Keratinocyte (primary cell): Measurements from ENCODE around the gene TCF15. TPM values are rescaled to one million over a fixed set of nuclear protein-coding genes. Genes with fewer than 3 reads are reported as not detected.

Experiments
- DNase-seq: peaks from one replicate; pipeline ENCODE4 v3.0.0-alpha.2; 2011; ENCODE audit warnings: low read depth, missing footprints, low spot score
- FAIRE-seq: peaks from 2 replicates; lab custom pipeline; 2011; peaks lifted over from hg19 to GRCh38; lab: Jason Lieb, UNC
- H2AFZ ChIP-seq: 2 replicates; pipeline ENCODE4 v1.6.0; 2012; ENCODE audit warnings: low read length, control low read depth, inconsistent platforms; ENCODE audit not compliant: control insufficient read depth
- H3K27ac ChIP-seq: 2 replicates; pipeline ENCODE4 v1.5.1; 2011; ENCODE audit warnings: low read length; ENCODE audit not compliant: control insufficient read depth, insufficient read depth
- H3K27me3 ChIP-seq: 3 replicates; pipeline ENCODE4 v1.6.0; 2011; ENCODE audit warnings: low read length; ENCODE audit not compliant: control insufficient read depth, insufficient read depth; ENCODE audit errors: extremely low read depth
- H3K36me3 ChIP-seq, 2 experiments: 2 replicates in 1 of 2; 3 replicates in 1 of 2; pipeline ENCODE4 v1.5.1; 2011; ENCODE audit warnings: low read length in 2 of 2, mild to moderate bottlenecking in 1 of 2; ENCODE audit not compliant: control insufficient read depth in 2 of 2, insufficient read depth in 2 of 2; ENCODE audit errors: extremely low read depth in 1 of 2
- H3K4me1 ChIP-seq: 3 replicates; pipeline ENCODE4 v1.5.1; 2011; ENCODE audit warnings: low read length; ENCODE audit not compliant: control insufficient read depth, insufficient read depth; ENCODE audit errors: extremely low read depth
- H3K4me2 ChIP-seq: 3 replicates; pipeline ENCODE4 v1.6.0; 2011; ENCODE audit warnings: low read depth, low read length; ENCODE audit not compliant: control insufficient read depth, insufficient read depth; ENCODE audit errors: extremely low read depth
- H3K4me3 ChIP-seq, 3 experiments: fragments of 200-600 bp in 1 of 3; sonication (generic) in 1 of 3; 2 replicates in 2 of 3; 3 replicates in 1 of 3; pipeline ENCODE4 v1.5.1; 2011 to 2016; ENCODE audit warnings: low read length in 3 of 3, mild to moderate bottlenecking in 3 of 3, control low read depth in 2 of 3, inconsistent platforms in 1 of 3, low read depth in 1 of 3, mixed read lengths in 1 of 3, mixed run types in 1 of 3, moderate library complexity in 1 of 3; ENCODE audit not compliant: control insufficient read depth in 2 of 3, insufficient read depth in 2 of 3; ENCODE audit errors: extremely low read depth in 1 of 3
- H3K79me2 ChIP-seq: 2 replicates; pipeline ENCODE4 v1.6.0; 2012; ENCODE audit warnings: low read length; ENCODE audit not compliant: control insufficient read depth, insufficient read depth
- H3K9ac ChIP-seq: 3 replicates; pipeline ENCODE4 v1.6.0; 2011; ENCODE audit warnings: low read length; ENCODE audit not compliant: control insufficient read depth, insufficient read depth; ENCODE audit errors: extremely low read depth
- H3K9me1 ChIP-seq: 3 replicates; pipeline ENCODE4 v1.6.0; 2011; ENCODE audit warnings: low read length; ENCODE audit not compliant: control insufficient read depth, insufficient read depth; ENCODE audit errors: extremely low read depth
- H3K9me3 ChIP-seq: 2 replicates; pipeline ENCODE4 v1.5.1; 2012; ENCODE audit warnings: low read depth, low read length; ENCODE audit not compliant: control insufficient read depth
- H4K20me1 ChIP-seq: 3 replicates; pipeline ENCODE4 v1.6.0; 2011; ENCODE audit warnings: low read length; ENCODE audit not compliant: control insufficient read depth, insufficient read depth; ENCODE audit errors: extremely low read depth
- EZH2 ChIP-seq: IDR thresholded peaks from one replicate; pipeline ENCODE4 v1.6.1; 2012; ENCODE audit warnings: inconsistent platforms, mild to moderate bottlenecking, low read length, moderate library complexity
- dilution Hi-C: fragments of 300-500 bp; cut with MboI; formaldehyde crosslinking; loops from one replicate; pipeline ENCODE4 v1.7.0; 2020; ENCODE audit warnings: low sequenced_read_pairs; ENCODE audit not compliant: extremely low pct_ligation_motif_present
- polyA plus RNA-seq, 5 experiments: library from polyadenylated mRNA; depleted of rRNA in 3 of 5; stranded (reverse) in 3 of 5; stranded (forward) in 1 of 5; unstranded in 1 of 5; fragments of >200 nt; gene quantifications; 1 replicate in 1 of 5; 2 replicates in 3 of 5; 3 replicates in 1 of 5; pipeline versions ENCODE4 v1.2.1 to v1.2.3, GENCODE V29; 2011 to 2012; ENCODE audit warnings: missing spikeins in 2 of 5, low read depth in 1 of 5, low replicate concordance in 1 of 5
- TF ChIP-seq, protein P1 (sequence below), 3 experiments: IDR thresholded peaks in 1 of 3; conservative IDR thresholded peaks in 1 of 3; optimal IDR thresholded peaks in 1 of 3; 2 replicates in 2 of 3; 3 replicates in 1 of 3; pipeline versions ENCODE3 to v1.5.1; 2011; ENCODE audit warnings: low read length in 3 of 3, mild to moderate bottlenecking in 3 of 3, moderate library complexity in 2 of 3, control low read depth in 1 of 3, inconsistent platforms in 1 of 3; ENCODE audit not compliant: insufficient read depth in 2 of 3; ENCODE audit errors: extremely low read depth in 1 of 3

TCF15 gene
- polyA plus RNA-seq, 1 donor (not counting 4 experiments of a cell fraction or from before 2014, with no cell fraction given) = not detected

DNA sequence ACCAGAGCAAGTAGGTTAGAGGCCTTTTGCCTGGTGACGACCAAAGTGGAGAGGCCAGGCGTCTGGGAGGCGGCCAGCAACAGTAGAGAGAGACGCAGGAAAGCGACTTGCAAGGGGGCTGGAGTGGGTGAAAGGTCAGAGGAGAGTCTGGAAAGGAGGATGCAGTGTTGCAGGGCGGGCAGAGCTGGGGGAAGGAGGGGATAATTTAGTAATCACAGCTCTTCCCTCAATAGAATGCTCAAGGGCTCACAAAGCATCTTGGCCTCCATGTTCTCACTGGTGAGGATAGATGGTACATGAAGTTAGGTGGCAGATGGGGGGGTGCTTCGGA lies 25.2 kb downstream of the TCF15 start:
- Histone ChIP-seq H3K9me3 (no peaks in the 10 kb centered on the region), H3K79me2 (no peaks in the 10 kb centered on the region), H3K36me3 (no peaks in the 10 kb centered on the region), H3K9me1 (no peaks in the 10 kb centered on the region), H3K9ac (no peak overlapping the region), H4K20me1 (no peaks in the 10 kb centered on the region), H3K4me2 (no peak overlapping the region), H3K27ac (no peak overlapping the region), H3K4me3 (no peak overlapping the region), H2AFZ (no peak overlapping the region), H3K27me3 (peaks cover 8% of the 10 kb centered on the region), H3K4me1 (no peaks in the 10 kb centered on the region)
- dilution Hi-C loops = no loop called here
- TF ChIP-seq, protein P1, sequence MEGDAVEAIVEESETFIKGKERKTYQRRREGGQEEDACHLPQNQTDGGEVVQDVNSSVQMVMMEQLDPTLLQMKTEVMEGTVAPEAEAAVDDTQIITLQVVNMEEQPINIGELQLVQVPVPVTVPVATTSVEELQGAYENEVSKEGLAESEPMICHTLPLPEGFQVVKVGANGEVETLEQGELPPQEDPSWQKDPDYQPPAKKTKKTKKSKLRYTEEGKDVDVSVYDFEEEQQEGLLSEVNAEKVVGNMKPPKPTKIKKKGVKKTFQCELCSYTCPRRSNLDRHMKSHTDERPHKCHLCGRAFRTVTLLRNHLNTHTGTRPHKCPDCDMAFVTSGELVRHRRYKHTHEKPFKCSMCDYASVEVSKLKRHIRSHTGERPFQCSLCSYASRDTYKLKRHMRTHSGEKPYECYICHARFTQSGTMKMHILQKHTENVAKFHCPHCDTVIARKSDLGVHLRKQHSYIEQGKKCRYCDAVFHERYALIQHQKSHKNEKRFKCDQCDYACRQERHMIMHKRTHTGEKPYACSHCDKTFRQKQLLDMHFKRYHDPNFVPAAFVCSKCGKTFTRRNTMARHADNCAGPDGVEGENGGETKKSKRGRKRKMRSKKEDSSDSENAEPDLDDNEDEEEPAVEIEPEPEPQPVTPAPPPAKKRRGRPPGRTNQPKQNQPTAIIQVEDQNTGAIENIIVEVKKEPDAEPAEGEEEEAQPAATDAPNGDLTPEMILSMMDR (optimal IDR thresholded peaks at IDR 0.05 in 1 of 3, IDR thresholded peaks at IDR 0.05 in 1 of 3, conservative IDR thresholded peaks at IDR 0.05 in 1 of 3; ENCODE audit: extremely low read depth in 1 of 3, insufficient read depth in 2 of 3, low read length in 3 of 3) = no peak
- TF ChIP-seq EZH2 = no peak
- DNase-seq (no peak), FAIRE-seq (no peak)

DNA sequence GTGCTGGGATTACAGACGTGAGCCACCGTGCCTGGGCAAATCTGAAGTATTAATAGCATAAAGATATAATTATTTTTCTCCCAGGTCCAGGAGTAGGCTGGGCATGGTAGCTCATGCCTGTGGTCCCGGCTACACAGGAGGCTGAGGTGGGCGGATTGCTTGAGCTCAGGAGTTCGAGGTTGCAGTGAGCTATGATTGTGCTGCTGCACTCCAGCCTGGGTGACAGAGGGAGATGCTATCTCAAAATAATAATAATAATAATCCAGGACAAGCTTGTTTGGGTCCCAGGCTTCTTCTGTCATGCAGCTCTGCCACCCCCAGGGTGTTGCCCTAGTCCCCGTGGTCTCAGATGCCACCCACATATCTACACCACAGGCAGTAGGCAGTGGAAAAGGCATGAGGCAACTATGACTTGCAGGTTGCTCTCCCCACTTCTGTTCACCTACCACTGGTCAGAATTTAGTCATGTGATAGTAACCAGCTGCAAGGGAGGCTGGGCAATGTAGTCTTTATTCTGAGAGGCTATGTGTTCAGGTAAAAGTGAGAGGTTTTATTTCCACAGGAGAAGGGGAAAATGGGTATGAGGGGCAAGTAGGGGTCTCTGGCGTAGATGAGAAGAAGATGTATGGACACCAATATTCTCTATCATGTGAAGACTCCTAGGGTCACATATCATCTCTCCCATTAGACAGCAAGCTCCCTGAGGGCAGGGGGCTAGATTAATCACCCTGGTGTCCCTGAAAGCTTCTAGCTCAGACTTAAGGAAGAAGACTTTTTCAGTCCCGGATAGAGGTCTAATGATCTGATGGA lies 25.7 kb downstream of the TCF15 start:
- no peak for DNase-seq
- Histone ChIP-seq H3K4me3 (no peak overlapping the region), H3K4me1 (no peaks in the 10 kb centered on the region), H3K27me3 (peaks cover 8% of the 10 kb centered on the region), H4K20me1 (no peaks in the 10 kb centered on the region), H3K79me2 (no peaks in the 10 kb centered on the region), H3K4me2 (no peak overlapping the region), H3K9me1 (no peaks in the 10 kb centered on the region), H2AFZ (no peak overlapping the region), H3K36me3 (no peaks in the 10 kb centered on the region), H3K9me3 (no peaks in the 10 kb centered on the region), H3K9ac (no peak overlapping the region), H3K27ac (no peak overlapping the region)
- dilution Hi-C loops = no loop called here
- FAIRE-seq = no peak
- TF ChIP-seq, protein P1 (optimal IDR thresholded peaks at IDR 0.05 in 1 of 3, IDR thresholded peaks at IDR 0.05 in 1 of 3, conservative IDR thresholded peaks at IDR 0.05 in 1 of 3; ENCODE audit: extremely low read depth in 1 of 3, insufficient read depth in 2 of 3, low read length in 3 of 3) = no peak
- TF ChIP-seq EZH2 = no peak
